Immature natural killer cell (primary cell): ENCODE measurements around the gene EEF1AKMT2. TPM values are rescaled to one million over a fixed set of nuclear protein-coding genes. Genes with fewer than 3 reads are reported as not detected.
A peak's percentile ranks its signal among the peaks of the same experiment; 100 is the strongest.

ENCODE experiments used
- DNase-seq, 3 donors: peaks; one replicate each; pipeline ENCODE4 v3.0.0; 2022; ENCODE audit warnings: mixed read lengths in 1 of 3
- H3K27ac Mint-ChIP-seq, 6 donors: one replicate each; pipeline ENCODE4 v1.8.0; 2020; ENCODE audit warnings: mixed read lengths in 6 of 6, mild to moderate bottlenecking in 5 of 6, inconsistent platforms in 4 of 6, moderate library complexity in 3 of 6
- H3K27me3 Mint-ChIP-seq, 3 donors: one replicate each; pipeline ENCODE4 v1.8.0; 2020 to 2021; ENCODE audit warnings: low read depth in 3 of 3, mild to moderate bottlenecking in 3 of 3, mixed read lengths in 3 of 3, moderate library complexity in 3 of 3, inconsistent platforms in 1 of 3
- H3K36me3 Mint-ChIP-seq, 3 donors: one replicate each; pipeline ENCODE4 v1.8.0; 2020; ENCODE audit warnings: mixed read lengths in 3 of 3, inconsistent platforms in 2 of 3, mild to moderate bottlenecking in 2 of 3
- H3K4me1 Mint-ChIP-seq, 2 donors: one replicate each; pipeline ENCODE4 v1.8.0; 2020; ENCODE audit warnings: inconsistent platforms in 2 of 2, mild to moderate bottlenecking in 2 of 2, mixed read lengths in 2 of 2, moderate library complexity in 1 of 2
- H3K4me3 Mint-ChIP-seq, 5 donors: one replicate each; pipeline ENCODE4 v1.8.0; 2020; ENCODE audit warnings: mild to moderate bottlenecking in 5 of 5, mixed read lengths in 5 of 5, inconsistent platforms in 3 of 5, moderate library complexity in 3 of 5
- H3K9me3 Mint-ChIP-seq, 6 donors: one replicate each; pipeline ENCODE4 v1.8.0; 2020; ENCODE audit warnings: mild to moderate bottlenecking in 6 of 6, mixed read lengths in 6 of 6, inconsistent platforms in 4 of 6, moderate library complexity in 3 of 6
- polyA plus RNA-seq, 3 donors: library from polyadenylated mRNA; unstranded; fragments of 300-500 nt; fragmentation: Illumina TruSeq; gene quantifications; one replicate each; pipeline ENCODE4 v1.2.3, GENCODE V29; 2021

The EEF1AKMT2 gene
- polyA plus RNA-seq, 3 donors from 2014 or later = 15.9 to 24.0 (median 18.5) TPM

DNA sequence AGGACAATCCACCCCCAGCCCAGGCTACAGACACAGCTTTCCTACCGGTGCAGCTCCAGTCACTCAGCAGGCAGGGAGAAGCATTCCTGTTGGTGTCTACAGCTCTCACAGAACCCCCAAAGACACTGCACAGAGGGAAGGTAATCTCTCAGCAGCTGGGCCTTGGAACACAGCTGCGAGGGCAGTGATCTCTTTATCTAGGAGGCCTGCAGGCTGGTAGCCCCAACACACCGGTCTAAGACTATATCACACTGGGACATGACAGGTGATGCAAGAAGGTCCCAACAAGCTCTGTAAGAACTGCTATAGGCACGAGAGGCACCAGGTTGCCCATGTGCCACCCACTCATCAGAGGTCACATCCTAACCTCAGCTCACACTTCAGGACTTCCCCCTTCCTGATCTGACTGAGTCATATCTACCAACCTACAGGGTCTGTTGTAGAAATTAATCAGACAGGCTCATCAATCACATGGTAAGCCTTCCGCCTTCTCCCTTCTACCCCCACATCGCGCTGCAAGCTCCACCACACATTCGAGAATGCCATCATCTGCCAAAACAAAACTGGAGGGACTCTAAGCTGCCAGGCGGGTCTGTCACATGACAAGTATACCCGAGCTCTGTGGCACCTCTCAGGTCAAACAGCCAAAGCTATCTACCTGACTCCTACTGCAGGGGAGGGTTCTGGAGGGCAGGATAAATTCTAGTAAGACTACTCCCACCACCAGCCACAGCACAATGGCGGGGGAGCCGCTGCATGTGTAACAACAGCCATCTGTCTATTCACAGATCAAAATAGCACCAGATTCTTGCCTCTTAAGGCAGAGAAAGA, 73.6 kb downstream of the EEF1AKMT2 start:
- DNase-seq = peak; percentile 85 to 90 (median 86)
- H3K27me3 Mint-ChIP-seq = peaks cover 27 to 47% (median 28%) of the 10 kb centered on the region in 3 donors
- H3K27ac Mint-ChIP-seq = peak overlapping the region; percentile 95 to 99 (median 98)
- H3K4me1 Mint-ChIP-seq = peaks cover 97 to 99% of the 10 kb centered on the region in 2 donors
- H3K9me3 Mint-ChIP-seq = no peaks in the 10 kb centered on the region
- H3K4me3 Mint-ChIP-seq = peak overlapping the region; percentile 56 to 79 (median 69)
- no peaks in the 10 kb centered on the region for H3K36me3 Mint-ChIP-seq

DNA sequence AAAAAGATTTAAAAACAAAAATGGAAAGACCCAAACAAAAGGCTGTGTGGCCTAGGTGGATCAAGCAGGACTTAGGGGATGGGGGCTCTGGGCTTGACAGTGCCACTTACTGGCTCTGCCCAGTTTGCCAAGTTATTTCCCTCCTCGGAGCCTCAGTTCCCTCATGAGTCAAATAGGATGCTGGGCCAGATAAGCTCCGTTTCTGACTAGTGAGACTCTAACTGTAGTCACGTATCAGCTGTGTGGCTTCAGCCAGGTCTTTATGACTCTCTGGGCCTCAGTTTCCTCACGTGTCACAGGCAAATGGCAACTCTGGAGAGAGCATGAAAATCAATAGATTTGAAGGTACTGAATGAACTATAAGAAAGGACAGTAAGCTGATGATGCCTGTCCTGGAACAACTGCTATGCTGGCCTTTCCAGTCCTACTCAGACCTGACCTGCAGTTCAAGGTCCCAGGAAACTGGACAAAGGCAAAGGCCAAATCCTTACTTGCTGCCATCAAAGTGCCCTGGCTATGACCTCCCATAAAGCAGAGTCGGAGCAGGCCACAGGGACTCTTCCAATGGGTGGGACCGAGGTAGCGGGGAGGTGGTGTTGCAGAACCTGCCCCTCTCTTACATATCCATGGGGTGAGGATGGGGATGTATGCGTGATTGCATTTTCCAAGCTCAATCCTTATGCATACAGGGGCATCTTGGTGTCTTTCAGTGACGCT, 74.5 kb downstream of the EEF1AKMT2 start:
- no peaks in the 10 kb centered on the region for H3K36me3 Mint-ChIP-seq
- peak overlapping the region; percentile 56 to 79 (median 69) for H3K4me3 Mint-ChIP-seq
- no peak for DNase-seq
- H3K27ac Mint-ChIP-seq = peak overlapping the region; percentile 95 to 99 (median 98)
- H3K27me3 Mint-ChIP-seq = peaks cover 29 to 41% (median 31%) of the 10 kb centered on the region in 3 donors
- H3K9me3 Mint-ChIP-seq = no peaks in the 10 kb centered on the region
- H3K4me1 Mint-ChIP-seq = peaks cover 96 to 99% of the 10 kb centered on the region in 2 donors

DNA sequence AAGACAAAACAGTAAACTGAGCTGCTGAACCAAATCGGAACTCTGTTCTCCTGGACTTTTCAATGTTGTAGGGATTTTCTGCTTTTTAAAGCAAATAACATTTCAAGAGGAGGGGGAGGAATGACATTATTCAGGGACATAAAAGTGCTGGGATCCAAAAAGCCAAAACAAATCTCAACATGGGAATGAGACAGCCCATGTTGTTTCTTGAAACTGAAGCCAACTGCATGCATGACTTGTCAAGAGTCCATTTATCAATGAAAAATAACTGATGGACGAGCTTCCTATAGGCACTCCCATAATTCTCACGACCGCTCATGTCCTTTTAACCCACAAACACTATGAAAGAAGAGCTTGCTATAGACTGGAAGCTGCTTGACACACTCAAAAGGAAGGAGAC, 75.3 kb downstream of the EEF1AKMT2 start:
- no peaks in the 10 kb centered on the region for H3K36me3 Mint-ChIP-seq
- peaks cover 29 to 37% (median 29%) of the 10 kb centered on the region in 3 donors for H3K27me3 Mint-ChIP-seq
- no peak for DNase-seq
- peak overlapping the region; percentile 17 to 79 (median 59) for H3K4me3 Mint-ChIP-seq
- H3K9me3 Mint-ChIP-seq = no peaks in the 10 kb centered on the region
- peaks cover 92 to 94% of the 10 kb centered on the region in 2 donors for H3K4me1 Mint-ChIP-seq
- H3K27ac Mint-ChIP-seq = peak overlapping the region; percentile 95 to 99 (median 98)

DNA sequence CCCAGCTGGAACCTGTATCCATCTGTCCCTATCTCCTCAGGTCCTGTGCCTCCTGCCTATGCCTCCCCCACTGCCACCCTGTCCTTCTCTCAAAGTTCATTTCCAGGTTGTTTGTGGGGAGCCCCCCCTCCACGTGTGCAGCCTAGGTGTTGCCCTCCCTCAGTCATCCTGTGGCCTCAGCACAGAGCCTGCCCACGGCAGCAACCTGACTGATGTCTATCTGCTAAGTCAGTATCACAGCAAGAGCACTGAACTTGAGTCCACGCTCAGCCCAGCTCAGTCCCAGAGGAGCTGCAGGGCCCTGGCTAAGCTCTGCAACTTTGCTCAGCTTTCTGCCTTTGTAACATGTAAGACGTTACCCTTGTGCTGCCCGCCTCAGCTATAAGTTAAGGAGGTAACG, 76.2 kb downstream of the EEF1AKMT2 start:
- DNase-seq = peak in 2 of 3 donors; percentile 35 to 48
- H3K4me3 Mint-ChIP-seq = peak overlapping the region; percentile 45 to 79 (median 59)
- peaks cover 92 to 94% of the 10 kb centered on the region in 2 donors for H3K4me1 Mint-ChIP-seq
- no peaks in the 10 kb centered on the region for H3K36me3 Mint-ChIP-seq
- H3K9me3 Mint-ChIP-seq = no peaks in the 10 kb centered on the region
- H3K27me3 Mint-ChIP-seq = peaks cover 25 to 36% (median 26%) of the 10 kb centered on the region in 3 donors
- peak overlapping the region; percentile 95 to 99 (median 98) for H3K27ac Mint-ChIP-seq

DNA sequence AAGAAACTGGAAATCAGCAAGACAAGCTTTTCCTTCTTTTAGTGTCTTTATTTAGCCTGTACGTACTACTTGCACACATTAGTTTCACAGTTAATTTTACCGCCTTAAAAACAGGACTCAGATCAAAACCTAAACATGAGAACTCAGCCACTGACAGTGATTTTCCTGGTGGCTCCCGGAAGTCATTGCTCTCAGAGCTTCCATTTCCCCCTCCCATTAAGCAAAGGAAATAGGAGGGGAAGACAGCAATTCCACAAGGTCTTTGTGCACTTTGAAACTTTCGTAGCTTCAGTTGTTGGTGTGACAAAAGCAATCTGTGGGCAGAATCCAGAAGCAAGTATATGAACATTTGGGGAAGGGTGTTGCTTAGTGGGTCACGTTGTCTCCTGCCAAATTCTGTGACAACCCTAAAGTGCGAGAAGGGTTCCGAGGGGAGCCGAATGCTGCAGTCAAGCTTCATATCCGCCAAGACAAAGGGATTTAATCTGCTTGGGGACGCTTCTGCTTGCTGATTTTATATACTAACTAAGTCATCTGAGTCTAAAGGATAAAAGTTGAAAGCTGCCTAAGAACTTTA, 77.9 kb downstream of the EEF1AKMT2 start:
- H3K4me3 Mint-ChIP-seq = peak overlapping the region in 3 of 5 donors; percentile 26 to 51 (median 51)
- peaks cover 92 to 94% of the 10 kb centered on the region in 2 donors for H3K4me1 Mint-ChIP-seq
- peaks cover 18 to 27% (median 23%) of the 10 kb centered on the region in 3 donors for H3K27me3 Mint-ChIP-seq
- peak overlapping the region; percentile 84 to 99 (median 91) for H3K27ac Mint-ChIP-seq
- H3K9me3 Mint-ChIP-seq = no peaks in the 10 kb centered on the region
- no peak for DNase-seq
- H3K36me3 Mint-ChIP-seq = no peaks in the 10 kb centered on the region

DNA sequence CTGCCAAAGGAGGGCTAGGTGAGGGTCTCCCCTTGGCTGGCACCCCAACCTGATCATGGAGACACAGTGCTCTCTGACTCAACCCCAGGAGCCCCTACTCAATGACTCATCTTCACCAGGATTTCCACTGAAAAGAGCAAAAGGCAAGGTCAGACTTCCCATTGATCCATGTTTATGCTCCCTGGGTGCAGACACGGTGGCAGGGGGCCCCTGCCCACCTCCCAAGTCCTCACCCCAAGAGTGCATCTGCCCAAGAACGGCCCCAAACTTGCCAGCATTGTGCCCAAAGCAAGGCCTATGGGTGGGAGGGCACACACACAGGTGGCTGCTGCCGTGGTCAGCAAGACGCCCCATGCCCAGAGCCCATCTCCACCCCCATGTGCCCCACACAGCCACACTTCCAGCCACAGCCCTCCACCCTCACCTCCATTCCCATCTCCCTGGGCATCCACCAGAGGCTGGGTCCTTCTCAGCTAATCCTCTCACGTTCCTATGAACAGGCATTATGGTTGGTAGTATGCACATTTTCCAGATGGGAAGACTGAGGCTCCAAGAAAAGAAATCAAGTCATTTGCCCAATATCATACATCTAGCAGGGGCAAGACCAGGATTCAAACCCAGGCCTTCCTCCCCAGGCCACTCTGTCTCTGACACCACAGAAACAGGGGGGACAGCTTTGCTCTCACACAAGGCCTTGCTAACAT, 78.8 kb downstream of the EEF1AKMT2 start:
- DNase-seq = no peak

DNA sequence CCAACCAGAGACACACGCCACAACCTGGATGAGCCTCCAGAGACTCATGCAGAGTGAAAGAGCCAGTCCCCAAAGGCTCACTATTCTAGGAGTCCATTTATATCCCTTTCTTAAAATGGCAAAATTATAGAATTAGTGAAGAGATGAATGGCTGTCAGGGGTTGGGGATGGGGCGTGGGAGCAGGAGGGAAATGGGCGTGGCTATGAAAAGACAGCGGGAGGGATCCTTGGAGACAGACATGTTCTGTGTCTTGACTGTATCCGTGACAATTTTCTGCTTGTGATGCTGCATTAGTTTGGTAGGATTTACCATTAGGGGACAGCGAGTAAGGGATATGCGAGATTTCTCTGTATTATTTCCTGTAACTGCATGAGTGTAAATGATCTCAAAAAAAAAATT, 80.5 kb downstream of the EEF1AKMT2 start:
- peaks cover 13 to 15% (median 13%) of the 10 kb centered on the region in 3 donors for H3K27me3 Mint-ChIP-seq
- peak overlapping the region; percentile 82 to 99 (median 92) for H3K27ac Mint-ChIP-seq
- no peak for DNase-seq
- peaks cover 92 to 94% of the 10 kb centered on the region in 2 donors for H3K4me1 Mint-ChIP-seq
- H3K4me3 Mint-ChIP-seq = peak overlapping the region in 3 of 5 donors; percentile 2 to 36 (median 14)
- H3K9me3 Mint-ChIP-seq = no peaks in the 10 kb centered on the region
- peaks cover 0 to 13% (median 9%) of the 10 kb centered on the region in 3 donors for H3K36me3 Mint-ChIP-seq

More for the DNA sequence above, 78.8 kb downstream of the EEF1AKMT2 start:
- Mint-ChIP-seq H3K4me1 (peaks cover 92 to 94% of the 10 kb centered on the region in 2 donors), H3K4me3 (peak overlapping the region in 3 of 5 donors; percentile 0 to 51 (median 45)), H3K27me3 (peaks cover 14 to 22% (median 17%) of the 10 kb centered on the region in 3 donors), H3K27ac (peak overlapping the region; percentile 84 to 99 (median 91)), H3K9me3 (no peaks in the 10 kb centered on the region), H3K36me3 (peaks cover 0 to 4% (median 1%) of the 10 kb centered on the region in 3 donors)

DNA sequence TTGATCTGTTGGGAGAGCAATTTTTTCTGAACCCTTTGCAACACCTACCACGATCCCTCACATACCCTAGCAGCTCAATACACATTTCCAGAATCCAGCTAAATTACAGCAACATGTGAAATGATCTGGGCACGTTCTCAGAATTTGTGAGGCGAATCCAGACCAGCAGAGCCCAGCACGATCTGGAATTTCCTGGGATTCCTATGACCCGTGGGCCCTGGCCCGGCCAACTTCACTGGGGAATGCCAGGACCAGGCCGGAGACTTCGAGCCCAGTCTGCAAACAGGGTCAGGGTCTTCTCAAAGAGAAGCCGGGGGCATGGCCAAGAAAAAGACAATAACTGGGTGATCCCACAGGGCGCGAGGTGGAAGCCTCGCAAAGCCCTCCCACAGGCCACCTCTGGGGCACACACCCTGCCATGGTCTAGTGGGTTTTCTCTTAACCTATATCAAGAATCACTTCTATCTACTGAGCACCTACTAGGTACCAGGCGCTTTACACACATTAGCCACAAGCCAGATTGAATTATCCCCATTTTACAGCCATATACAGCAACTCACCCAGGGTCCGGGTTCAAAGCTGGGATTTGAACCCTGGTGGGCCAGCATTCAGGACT, 81.3 kb downstream of the EEF1AKMT2 start:
- Mint-ChIP-seq H3K4me1 (peaks cover 92 to 94% of the 10 kb centered on the region in 2 donors), H3K9me3 (no peaks in the 10 kb centered on the region), H3K27ac (peak overlapping the region; percentile 90 to 99 (median 92)), H3K27me3 (peaks cover 9 to 15% (median 13%) of the 10 kb centered on the region in 3 donors), H3K4me3 (peak overlapping the region in 4 of 5 donors; percentile 10 to 58 (median 27)), H3K36me3 (peaks cover 0 to 13% (median 13%) of the 10 kb centered on the region in 3 donors)
- DNase-seq = no peak

DNA sequence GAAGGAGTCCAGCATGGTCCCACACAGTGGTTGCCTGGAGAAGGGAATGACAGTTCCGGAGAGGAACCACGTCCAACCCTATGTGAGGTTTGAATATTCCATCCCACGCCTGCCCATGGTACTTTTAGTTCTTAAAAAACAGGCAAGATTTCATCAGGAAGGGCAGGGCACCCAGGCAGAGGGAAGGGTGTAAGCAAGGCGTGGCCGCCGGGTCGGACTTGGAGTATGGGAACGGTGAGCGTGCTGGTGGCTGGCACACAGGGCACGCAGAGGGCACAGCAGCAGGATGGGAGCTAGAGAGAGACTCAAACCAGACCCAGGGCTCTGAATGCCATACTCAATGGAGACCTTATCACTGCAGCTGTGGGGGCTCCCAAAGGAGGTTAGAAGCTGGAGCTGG, 81.8 kb downstream of the EEF1AKMT2 start:
- H3K27me3 Mint-ChIP-seq = peaks cover 6 to 18% (median 13%) of the 10 kb centered on the region in 3 donors
- H3K4me1 Mint-ChIP-seq = peaks cover 92 to 94% of the 10 kb centered on the region in 2 donors
- H3K36me3 Mint-ChIP-seq = peaks cover 0 to 19% (median 18%) of the 10 kb centered on the region in 3 donors
- peak overlapping the region in 4 of 5 donors; percentile 11 to 40 (median 26) for H3K4me3 Mint-ChIP-seq
- no peaks in the 10 kb centered on the region for H3K9me3 Mint-ChIP-seq
- DNase-seq = no peak
- H3K27ac Mint-ChIP-seq = peak overlapping the region; percentile 90 to 99 (median 92)

DNA sequence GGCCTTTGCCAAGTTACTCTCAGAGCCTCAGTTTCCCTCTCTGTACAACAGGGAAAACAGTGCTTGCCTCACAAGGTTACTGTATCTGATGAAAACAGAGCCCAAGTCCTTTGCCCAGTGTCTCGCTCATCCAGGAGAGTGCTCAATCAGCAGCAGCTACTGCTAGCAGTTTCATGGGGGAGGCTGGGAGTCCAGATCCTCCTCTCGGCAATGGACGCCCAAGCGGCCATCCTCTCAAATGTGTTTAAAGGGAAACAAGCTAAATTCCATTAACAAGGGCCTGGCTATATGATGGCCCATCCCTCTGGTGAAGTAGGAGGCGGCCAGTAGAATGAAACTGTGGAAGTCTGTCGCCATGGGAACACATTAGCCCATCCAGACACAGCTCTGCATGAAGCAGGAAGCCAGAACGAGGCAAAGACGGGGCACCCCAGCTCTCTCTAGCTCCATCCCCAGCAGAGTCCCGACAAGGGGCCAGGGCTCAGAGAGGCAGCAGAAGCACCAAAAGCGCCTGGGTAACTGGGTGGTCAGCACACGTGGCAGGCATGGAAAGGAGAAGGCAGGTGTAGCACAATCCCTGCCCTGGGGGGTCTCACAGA, 82.7 kb downstream of the EEF1AKMT2 start:
- no peak for DNase-seq
- Mint-ChIP-seq H3K4me1 (peaks cover 94 to 95% of the 10 kb centered on the region in 2 donors), H3K27ac (peak overlapping the region; percentile 91 to 99 (median 95)), H3K4me3 (peak overlapping the region; percentile 49 to 75 (median 73)), H3K27me3 (peaks cover 8 to 18% (median 15%) of the 10 kb centered on the region in 3 donors), H3K36me3 (peaks cover 0 to 27% (median 22%) of the 10 kb centered on the region in 3 donors), H3K9me3 (no peaks in the 10 kb centered on the region)

DNA sequence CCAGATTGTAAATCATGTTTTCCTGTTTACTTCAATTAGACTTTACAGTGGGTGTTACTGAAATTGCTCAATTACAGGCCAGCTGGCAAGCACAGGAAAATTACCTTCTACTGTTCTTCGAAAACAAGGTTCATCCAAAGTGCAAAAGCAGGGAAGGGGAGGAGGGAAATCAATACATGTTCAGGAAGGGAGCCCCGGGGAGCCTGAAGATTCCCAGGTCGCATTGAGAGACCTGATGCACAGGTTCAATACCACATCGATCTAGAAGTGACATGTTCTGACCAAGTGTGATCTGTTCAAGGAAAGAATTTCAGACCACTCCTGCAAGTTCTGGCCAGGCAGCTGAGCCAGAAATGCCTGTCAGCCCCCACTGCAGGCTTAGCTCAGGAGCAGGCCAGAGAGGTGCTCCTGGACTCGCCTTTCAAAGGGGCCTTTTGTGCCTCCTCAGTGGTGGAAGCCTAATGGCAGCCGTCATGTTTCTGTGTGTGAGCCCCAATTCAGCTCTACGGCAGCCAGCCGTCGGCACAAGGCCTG, 83.4 kb downstream of the EEF1AKMT2 start:
- peak overlapping the region; percentile 49 to 75 (median 73) for H3K4me3 Mint-ChIP-seq
- DNase-seq = no peak
- H3K27ac Mint-ChIP-seq = peak overlapping the region; percentile 91 to 99 (median 95)
- H3K9me3 Mint-ChIP-seq = no peaks in the 10 kb centered on the region
- peaks cover 94 to 95% of the 10 kb centered on the region in 2 donors for H3K4me1 Mint-ChIP-seq
- peaks cover 9 to 18% (median 15%) of the 10 kb centered on the region in 3 donors for H3K27me3 Mint-ChIP-seq
- peaks cover 0 to 30% (median 23%) of the 10 kb centered on the region in 3 donors for H3K36me3 Mint-ChIP-seq
